Astrocyte of the cerebellum (primary cell): ENCODE data around the gene LSR.

ENCODE experiments used
- DNase-seq: peaks from one replicate; pipeline ENCODE4 v3.0.0-alpha.2; 2011; ENCODE audit warnings: low read depth
- H3K4me3 ChIP-seq: 2 replicates; pipeline ENCODE4 v1.5.1; 2011; ENCODE audit warnings: mild to moderate bottlenecking, low read depth, low read length, moderate library complexity
- in situ Hi-C: cut with HindIII; loops from 2 replicates; pipeline ENCODE4 v1.10.0; 2017; ENCODE audit warnings: low sequenced_read_pairs
- TF ChIP-seq, protein P1 (sequence below): IDR thresholded peaks from 2 replicates; pipeline ENCODE4 v1.5.1; 2012; ENCODE audit warnings: low read length, low read depth, moderate library complexity, mild to moderate bottlenecking; ENCODE audit errors: missing control alignments

The LSR gene

GRCh38 chr19:35212241-35212640, 36.6 kb upstream of the LSR start:
- no peak for DNase-seq
- TF ChIP-seq, protein P1, sequence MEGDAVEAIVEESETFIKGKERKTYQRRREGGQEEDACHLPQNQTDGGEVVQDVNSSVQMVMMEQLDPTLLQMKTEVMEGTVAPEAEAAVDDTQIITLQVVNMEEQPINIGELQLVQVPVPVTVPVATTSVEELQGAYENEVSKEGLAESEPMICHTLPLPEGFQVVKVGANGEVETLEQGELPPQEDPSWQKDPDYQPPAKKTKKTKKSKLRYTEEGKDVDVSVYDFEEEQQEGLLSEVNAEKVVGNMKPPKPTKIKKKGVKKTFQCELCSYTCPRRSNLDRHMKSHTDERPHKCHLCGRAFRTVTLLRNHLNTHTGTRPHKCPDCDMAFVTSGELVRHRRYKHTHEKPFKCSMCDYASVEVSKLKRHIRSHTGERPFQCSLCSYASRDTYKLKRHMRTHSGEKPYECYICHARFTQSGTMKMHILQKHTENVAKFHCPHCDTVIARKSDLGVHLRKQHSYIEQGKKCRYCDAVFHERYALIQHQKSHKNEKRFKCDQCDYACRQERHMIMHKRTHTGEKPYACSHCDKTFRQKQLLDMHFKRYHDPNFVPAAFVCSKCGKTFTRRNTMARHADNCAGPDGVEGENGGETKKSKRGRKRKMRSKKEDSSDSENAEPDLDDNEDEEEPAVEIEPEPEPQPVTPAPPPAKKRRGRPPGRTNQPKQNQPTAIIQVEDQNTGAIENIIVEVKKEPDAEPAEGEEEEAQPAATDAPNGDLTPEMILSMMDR, result no peak
- H3K4me3 ChIP-seq, result no peak overlapping the region
- in situ Hi-C loops, result no loop called here

- DNase-seq, result no peak
Observed at GRCh38 chr19:35213663-35214632, 34.9 kb upstream of the LSR start.

DNA sequence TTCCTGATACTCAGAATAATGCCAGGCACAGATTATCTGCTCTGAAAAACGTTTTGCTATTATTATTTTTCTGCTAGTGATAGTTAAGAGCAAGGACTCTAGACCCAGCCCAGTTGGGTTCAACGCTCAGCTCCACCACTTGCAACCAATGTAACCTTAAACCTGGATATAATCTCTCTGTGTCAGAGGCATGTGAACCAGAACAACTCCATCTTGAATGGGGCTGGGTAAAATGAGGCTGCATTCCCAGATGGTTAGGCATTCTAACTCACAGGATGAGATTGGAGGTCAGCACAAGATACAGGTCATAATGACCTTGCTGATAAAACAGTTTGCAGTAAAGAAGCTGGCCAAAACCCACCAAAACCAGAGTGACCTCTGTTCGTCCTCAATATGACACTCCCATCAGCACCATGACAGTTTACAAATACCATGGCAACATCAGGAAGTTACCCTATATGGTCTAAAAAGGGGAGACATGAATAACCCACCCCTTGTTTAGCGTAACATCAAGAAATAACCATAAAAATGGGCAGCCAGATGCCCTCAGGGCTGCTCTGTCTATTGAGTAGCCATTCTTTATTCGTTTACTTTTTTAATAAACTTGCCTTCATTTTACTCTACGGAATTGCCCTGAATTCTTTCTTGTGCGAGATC, 33.9 kb upstream of the LSR start:
- TF ChIP-seq, protein P1, result no peak
- in situ Hi-C loops, result no loop called here
- DNase-seq, result no peak

More at GRCh38 chr19:35213663-35214632, 34.9 kb upstream of the LSR start:
- in situ Hi-C loops, result no loop called here
- TF ChIP-seq, protein P1, result no peak
- H3K4me3 ChIP-seq, result no peak overlapping the region

DNA sequence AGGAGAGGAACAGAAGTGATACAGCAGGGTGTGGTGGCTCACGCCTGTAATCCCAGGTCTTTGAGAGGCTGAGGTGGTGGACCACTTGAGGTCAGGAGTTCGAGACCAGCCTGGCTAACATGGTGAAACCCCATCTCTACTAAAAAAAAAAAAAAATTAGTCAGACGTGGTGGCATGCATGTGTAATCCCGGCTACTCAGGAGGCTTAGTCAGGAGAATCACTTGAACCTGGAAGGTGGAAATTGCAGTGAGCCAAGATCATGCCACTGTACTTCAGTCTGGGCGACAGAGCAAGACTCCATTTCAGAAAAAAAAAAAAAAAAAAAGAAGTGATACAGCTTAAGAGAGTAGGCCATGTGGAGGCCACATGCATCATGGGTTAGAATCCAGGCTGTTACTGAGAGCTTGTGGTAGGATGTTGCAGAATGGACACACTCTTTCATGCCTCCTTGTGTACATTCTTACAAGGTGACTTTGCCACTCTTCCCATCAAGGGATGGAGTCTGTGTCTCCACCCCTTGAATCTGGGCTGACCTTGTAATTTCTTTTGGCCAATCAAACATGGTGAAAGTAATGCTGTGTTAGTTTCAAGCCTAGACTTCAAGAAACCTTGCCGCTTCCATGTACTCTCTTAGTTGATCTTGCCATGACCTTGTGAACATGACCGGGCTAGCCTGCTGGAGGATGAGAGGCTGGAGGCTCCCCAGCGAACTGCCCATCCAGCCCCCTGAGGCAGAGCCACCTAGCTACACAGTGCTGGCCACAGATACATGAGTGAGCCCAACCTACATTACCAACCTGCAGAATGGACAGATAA, 32.6 kb upstream of the LSR start:
- DNase-seq, result no peak
- in situ Hi-C loops, result no loop called here
- TF ChIP-seq, protein P1, result no peak
- no peak overlapping the region for H3K4me3 ChIP-seq

More for the DNA sequence above, 33.9 kb upstream of the LSR start:
- H3K4me3 ChIP-seq, result no peak overlapping the region

DNA sequence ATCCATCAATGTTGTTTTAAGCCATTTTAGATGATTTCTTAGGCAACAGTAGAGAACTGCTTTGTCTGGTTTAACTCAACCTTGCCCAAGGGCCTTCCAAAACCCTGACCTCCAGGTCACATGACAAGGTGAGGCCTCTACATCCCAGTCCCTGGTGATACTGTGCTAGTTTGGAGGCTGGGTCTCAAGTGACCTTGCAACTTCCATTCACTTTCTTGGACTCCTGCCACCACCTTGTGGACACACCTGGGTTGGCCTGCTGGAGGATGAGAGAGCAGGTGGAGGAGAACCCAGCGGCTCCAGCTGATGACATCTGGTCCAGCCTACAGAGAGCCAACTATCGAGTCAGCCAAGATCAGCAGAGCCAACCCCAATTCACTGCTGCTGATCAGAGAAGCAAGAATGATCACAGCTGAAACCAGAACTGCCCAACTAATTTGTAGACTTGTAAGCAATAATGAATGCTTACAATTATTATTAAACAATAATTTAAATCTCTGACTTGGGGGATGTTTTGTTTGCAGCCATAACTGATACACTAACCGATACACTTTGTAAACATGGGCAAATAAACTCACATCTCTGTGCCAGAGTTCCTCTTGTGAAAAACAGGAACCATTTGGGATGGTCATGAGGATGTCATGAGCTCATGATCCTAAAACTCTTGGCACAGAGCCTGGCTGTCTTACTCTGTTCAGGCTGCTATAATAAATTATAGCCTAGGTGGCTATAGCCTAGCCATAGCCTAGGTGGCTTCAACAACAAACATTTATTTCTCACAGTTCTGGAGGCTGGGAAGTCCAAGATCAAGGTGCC, 31.8 kb upstream of the LSR start:
- TF ChIP-seq, protein P1, result no peak
- DNase-seq, result no peak
- in situ Hi-C loops, result no loop called here
- H3K4me3 ChIP-seq, result no peak overlapping the region
